Measurements from ENCODE around the gene PLPP3. TPM values are rescaled to one million over a fixed set of nuclear protein-coding genes. Genes with fewer than 3 reads are reported as not detected.

The PLPP3 gene
- total and polyA plus RNA-seq, 2 experiments from 2014 or later, result 41.9 to 61.9 TPM

- no peak for TF ChIP-seq ZNF462 (CRISPR knock-in tag; IDR thresholded peaks at IDR 0.05)
- TF ChIP-seq EZH2phosphoT487 (IDR thresholded peaks at IDR 0.05; ENCODE audit: unreplicated experiment), result no peak
Observed at GRCh38 chr1:56526571-56527174, 52.7 kb downstream of the PLPP3 start (continued).

GRCh38 chr1:56525489-56526041, 53.8 kb downstream of the PLPP3 start:
- Histone ChIP-seq H3K9me2 (ENCODE audit: insufficient read depth) (no peaks in the 10 kb centered on the region), H4K20me1 (replicated peaks; ENCODE audit: insufficient read depth) (peaks cover 16% of the 10 kb centered on the region), H2AFZ (no peak overlapping the region), H3K27ac (ENCODE audit: low read depth) (no peak overlapping the region), H3K79me2 (replicated peaks; ENCODE audit: insufficient read depth) (peaks cover 94% of the 10 kb centered on the region), H3K27me3 (ENCODE audit: insufficient read depth) (no peaks in the 10 kb centered on the region), H3K4me2 (no peak overlapping the region), H3F3A (replicated peaks; ENCODE audit: low read depth) (peaks cover 5% of the 10 kb centered on the region; the same call in 1 of the 2 replicates), H3K4me3 (no peak overlapping the region), H3K36me3 (ENCODE audit: insufficient read depth) (peaks cover 41% of the 10 kb centered on the region), H3K4me1 (ENCODE audit: insufficient read depth) (peaks cover 50% of the 10 kb centered on the region)
- ATAC-seq (no peak), DNase-seq (ENCODE audit: low spot score) (no peak)
- Mint-ChIP-seq H3K27me3 (ENCODE audit: insufficient read depth, low read depth, poor library complexity) (peaks cover 6% of the 10 kb centered on the region), H3K27ac (0 out of 2 replicates have a peak overlapping the region, but pooled peaks have one; percentile 23), H3K4me3 (no peak overlapping the region), H3K9me3 (no peaks in the 10 kb centered on the region), H3K36me3 (ENCODE audit: low read depth) (peaks cover 36% of the 10 kb centered on the region), H3K4me1 (peaks cover 50% of the 10 kb centered on the region)
- no peak for TF ChIP-seq REST (IDR thresholded peaks at IDR 0.05; ENCODE audit: unreplicated experiment)
- TF ChIP-seq JUNB (IDR thresholded peaks at IDR 0.05; ENCODE audit: unreplicated experiment), result no peak
- TF ChIP-seq CREB1 (CRISPR knock-in tag; IDR thresholded peaks at IDR 0.05; ENCODE audit: low read depth), result no peak
- no peak for TF ChIP-seq ETS1 (IDR thresholded peaks at IDR 0.05)
- TF ChIP-seq EZH2phosphoT487 (IDR thresholded peaks at IDR 0.05; ENCODE audit: unreplicated experiment), result no peak
- no peak for TF ChIP-seq CTCF (conservative IDR thresholded peaks at IDR 0.05; ENCODE audit: low read depth in 2 of 2)
- no peak for TF ChIP-seq ZNF331 (CRISPR knock-in tag; IDR thresholded peaks at IDR 0.05; ENCODE audit: low read depth)
- TF ChIP-seq EZH2 (IDR thresholded peaks at IDR 0.05; ENCODE audit: low read depth, unreplicated experiment), result no peak
- no peak for TF ChIP-seq POLR2AphosphoS5 (IDR thresholded peaks at IDR 0.05; ENCODE audit: low read depth)
- no peak for TF ChIP-seq ZNF114 (CRISPR knock-in tag; IDR thresholded peaks at IDR 0.05)
- no peak for TF ChIP-seq NANOG (IDR thresholded peaks at IDR 0.05; ENCODE audit: borderline replicate concordance)
